Measurements from ENCODE around the gene DLG2.

DLG2 gene

DNA sequence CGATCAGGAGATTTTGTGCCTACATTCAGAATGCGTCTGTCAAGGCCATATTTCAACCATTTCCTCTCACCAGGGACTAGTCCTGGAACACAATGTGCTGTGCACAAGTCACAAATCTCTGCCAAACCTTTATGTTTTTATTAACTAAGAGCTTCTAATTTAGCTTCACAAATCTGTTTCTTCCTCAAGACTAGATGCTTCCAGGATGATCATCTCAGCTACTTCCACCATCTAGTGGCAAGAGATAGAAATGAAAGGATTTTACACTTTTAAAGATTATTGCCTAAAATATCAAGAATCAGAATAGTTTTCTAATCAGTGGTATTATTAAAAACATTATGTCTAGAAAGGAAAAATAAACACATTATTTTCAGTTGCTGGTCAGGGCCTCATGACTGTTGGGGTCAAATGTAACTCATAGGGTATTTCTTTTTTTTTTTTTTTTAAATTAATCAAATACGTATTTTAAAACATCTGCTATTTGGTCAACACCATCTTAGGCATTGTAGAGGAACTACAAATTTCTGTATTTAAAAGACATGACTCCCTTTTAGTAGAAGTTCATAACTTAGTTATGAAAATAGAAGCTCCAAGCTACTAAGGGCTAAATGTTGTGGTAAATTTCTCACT is 1102.6 kb downstream of the DLG2 start:
- DNase-seq = no peak

DNA sequence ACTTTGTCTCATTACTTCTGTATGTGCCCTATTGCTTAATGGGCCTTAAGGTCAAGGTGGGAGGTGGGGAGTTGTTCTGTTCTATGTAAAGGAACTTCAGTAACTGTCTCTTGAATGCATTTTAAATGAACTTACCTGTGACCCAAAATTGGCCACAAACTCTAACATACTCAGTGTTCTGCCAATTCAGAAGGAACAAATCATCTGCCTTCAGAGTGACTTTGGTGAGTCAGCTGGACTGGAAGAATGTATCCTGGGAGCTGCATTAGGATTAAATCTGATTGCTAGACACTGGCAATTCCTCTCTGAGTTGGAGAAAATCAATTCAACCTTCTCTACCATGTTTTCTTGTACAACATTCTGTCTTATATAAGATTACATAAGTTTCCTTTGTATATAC is 1104.8 kb downstream of the DLG2 start:
- no peak for DNase-seq

DNA sequence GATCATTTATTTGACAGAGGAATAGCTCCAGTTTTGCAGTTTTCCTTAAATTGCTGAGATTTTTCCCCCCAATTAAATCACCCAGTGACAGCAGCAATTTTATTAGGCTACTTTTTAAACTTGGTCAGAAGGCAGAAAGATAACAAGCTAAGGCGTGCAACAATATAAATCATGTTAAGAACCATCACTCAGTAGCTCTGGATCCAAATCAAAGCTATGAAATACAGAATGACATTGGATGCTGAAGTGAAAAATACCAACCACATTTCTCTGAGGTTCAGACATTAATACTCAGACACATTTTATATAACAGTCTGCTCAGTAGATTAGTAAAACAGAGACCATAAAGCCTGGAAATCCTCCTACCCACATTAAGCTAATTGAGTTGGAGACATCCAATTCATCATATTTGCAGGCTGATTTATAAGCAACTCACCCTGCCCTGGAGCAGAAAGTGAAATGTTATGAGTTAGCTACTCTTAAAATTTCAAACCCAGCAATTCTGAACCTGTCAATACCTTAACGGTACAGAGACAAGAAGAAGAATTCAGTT is 1108.4 kb downstream of the DLG2 start:
- DNase-seq = no peak

GRCh38 chr11:84514436-84514835 is 1112.7 kb downstream of the DLG2 start:
- DNase-seq = no peak

DNA sequence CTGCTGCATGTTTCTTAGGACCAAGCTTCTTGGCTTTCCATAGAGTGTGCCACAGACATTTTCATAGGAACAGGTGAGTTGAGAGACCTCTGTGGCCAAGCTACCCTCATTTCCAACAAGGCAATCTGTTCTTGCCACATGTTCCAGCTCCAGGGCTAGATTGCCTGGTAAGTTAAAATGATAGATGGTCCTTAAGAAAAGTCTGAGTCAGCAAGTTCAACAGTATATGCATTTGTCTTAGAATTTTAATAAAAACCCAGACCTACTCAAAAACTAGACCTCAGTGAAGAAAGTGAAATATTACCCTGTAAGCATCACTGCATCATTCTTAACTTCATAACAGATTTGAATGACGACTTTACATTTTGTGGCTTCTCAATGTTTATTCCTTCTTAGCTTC is 1123.6 kb downstream of the DLG2 start:
- DNase-seq = no peak

GRCh38 chr11:84501750-84502149 is 1125.4 kb downstream of the DLG2 start:
- no peak for DNase-seq

DNA sequence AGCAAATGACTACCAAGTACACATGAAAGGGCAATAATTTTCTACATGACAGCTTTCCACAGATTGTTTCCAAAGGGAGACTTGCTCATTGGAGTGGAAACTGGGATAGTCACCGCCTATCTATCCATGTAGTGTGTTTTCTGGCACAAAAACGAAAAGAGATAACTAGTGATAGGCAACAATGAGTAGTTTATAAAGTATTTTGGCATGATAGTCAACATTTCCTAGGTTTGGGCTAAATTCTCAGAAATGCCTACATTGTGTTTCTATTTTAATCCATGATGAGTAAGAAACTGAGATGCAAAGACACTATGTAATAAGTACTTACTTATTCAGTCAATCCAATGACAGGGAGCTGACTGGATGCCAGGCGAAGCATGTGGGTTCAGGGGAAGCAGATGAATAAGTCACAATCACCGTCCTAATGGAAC is 1129.1 kb downstream of the DLG2 start:
- DNase-seq = no peak

DNA sequence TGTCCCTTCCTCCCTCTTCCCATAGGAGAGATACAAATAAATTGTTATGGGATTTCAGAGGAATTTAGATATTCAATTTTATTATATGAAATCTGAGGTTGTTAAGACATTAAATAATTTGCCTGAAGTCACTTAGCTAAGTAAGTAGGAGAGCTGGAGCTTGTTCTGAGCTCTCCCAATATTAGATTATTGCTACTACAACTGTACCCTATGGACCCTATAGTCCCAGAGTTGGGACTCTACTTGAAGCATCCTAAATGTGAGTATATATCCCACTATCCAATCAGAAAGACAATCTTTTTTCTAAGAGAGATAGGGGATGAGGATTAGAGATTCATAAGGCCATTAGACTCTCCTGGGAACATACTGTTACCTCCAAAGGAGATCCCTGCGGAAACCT is 1130.0 kb downstream of the DLG2 start:
- no peak for DNase-seq

- DNase-seq = no peak
Observed at GRCh38 chr11:84496122-84496521, 1131.0 kb downstream of the DLG2 start.

GRCh38 chr11:84480131-84480530 is 1147.0 kb downstream of the DLG2 start:
- DNase-seq = no peak

GRCh38 chr11:84476581-84476980 is 1150.6 kb downstream of the DLG2 start:
- no peak for DNase-seq

DNA sequence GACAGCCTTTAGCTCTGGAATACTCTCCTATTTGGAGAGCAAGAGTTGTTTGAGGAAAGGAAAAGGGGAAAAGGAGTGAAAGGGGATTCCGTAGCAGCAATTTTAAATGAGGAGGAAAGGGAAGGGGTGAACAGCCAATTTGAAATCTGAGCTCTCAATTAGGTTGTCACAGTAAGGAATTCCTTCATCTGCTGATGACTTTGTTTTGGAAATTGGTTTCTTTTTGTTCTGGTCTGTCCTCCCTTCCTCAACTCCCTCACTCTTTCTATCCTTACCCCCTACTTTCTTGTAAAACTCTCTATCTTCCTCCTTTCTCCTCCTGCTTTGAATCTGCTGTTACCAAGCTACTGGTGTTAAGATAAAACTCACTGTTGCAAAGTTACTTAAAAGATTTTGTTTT is 1155.6 kb downstream of the DLG2 start:
- no peak for DNase-seq

DNA sequence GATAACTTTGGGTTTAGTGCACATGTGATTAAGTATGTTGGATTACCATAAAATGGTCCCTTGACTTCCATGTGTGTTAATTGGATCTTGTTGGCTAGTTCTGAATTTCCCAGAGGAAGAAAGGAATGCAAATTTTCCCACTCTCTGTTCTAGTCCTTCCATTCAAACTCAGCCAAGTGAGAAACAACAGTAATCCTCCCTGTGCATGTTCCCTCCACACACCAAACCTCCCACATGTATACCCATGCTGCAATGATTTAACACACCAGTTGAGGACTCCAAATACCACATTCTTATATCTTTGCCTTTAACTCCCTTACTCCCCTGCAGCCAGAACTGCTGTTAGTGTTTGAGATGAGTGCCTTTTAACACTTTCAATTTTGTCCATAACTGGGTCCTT is 1158.9 kb downstream of the DLG2 start:
- no peak for DNase-seq

DNA sequence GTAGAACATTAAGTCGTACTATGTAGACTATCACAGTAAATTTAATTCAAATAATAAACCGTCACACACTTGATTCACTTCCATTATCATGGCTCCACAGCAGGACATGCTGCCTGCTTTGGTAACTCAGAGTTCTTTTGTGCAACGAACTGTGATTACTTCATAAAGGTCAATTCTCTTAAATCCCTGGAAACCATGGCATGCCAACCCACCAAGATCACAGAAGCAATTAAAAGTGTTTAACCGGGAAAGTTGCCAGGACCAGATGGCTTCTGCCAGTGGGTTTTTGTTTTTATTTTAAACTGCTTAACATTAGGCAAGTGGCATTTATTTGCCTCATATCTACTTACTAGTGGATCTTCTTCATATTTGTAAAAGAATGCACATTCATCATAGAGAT is 1162.1 kb downstream of the DLG2 start:
- DNase-seq = no peak

DNA sequence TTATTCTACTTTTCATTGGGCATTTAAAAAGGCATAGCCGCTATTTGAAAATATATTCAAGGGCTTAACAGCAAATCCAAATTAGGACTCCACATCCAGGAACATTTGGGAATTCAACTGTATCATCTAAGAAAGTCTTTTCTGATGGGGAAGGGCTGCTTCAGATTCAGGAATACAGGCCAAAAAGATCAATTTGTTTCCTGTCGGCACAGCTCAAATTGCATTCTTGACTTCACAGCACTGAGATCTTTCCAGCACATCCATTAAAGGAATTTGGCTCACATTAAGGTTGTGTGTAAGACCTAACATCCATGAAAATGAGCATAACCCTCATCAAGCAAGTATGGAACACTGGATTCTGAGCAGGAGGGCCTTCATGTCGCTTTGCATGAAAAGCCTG is 1171.5 kb downstream of the DLG2 start:
- DNase-seq = no peak

GRCh38 chr11:84452211-84452610 is 1174.9 kb downstream of the DLG2 start:
- DNase-seq = no peak

DNA sequence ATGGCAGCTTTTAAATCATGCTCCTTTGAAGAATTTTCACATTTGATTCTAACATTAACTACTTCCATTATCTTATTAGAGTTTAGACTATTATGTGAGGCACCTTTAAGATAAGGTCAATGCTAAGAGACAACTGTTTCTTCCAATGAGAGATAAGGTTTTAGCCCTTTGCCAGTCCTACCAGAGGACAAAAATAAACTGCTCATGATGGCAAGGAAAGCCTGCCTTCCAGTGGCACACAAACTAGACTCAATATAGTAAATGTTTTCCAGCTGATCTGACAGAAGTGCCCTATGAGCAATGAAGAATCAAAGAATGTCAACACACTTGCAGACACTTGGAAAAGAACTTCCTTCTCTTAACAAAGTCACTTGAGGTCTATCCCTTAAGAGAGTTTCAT is 1188.6 kb downstream of the DLG2 start:
- DNase-seq = no peak

DNA sequence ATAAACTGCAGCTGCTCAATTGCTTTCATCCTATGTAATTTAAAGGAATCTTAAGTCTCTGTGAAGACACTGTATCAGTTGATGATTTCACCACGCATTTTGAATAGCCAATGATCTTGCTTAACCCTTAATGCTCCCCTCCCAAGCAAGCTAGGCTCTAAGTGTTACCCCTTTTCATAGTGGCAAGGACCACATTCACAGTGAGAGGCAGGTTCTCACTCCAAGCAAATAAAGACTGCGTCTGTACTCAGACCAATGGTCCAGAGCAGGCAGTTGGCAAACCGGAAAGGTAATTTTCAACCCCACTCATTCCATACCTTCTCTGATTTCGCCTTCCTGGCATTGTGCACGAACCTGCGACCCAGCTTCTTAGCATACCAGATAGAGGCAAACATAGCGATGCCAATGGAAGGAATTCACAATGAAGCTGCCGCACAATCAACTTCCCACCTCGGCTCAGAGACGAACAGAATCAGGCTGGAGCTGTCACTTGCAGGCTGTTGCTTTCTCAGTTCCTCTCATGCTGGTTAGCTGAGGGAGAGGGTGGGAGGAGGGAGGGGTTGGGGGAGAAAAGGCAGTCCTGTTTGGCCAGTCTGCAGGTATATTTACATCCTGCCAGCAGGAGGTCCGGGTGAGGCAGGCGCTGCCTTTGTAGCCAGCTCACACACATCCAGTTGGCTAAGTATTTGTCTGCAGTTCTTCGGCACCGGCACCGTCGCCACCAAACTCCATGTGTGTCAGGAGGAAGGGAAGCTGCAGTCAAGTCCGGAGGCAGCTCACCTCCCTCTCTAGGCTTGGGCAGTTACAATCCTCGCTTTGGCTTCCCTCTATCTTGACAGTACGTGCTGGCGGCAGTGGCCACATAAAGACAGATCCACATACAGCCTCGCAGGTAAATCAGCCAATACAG is 1189.8 kb downstream of the DLG2 start:
- no peak for DNase-seq

DNA sequence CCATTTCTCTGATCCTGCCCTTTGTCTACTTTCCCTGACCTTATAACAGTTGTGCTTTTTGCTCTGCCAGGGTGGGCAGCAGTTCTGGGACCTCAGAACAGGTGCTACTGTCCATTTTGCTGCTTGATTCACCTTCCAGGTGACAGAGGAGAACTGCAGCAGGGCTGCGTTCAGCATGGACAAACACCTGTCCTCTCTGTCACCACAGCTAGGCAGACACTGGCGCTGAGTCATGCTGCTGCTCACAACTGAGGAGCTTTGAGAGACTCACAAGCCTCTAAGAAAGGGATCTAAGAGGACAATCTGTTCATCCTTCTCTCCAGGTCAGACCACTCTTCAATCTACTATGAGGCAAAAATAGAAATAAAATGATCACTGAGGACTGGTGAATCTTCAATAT is 1196.5 kb downstream of the DLG2 start:
- no peak for DNase-seq

- DNase-seq = no peak
Observed at GRCh38 chr11:84425673-84426072, 1201.5 kb downstream of the DLG2 start.

GRCh38 chr11:84420271-84420670 is 1206.9 kb downstream of the DLG2 start:
- no peak for DNase-seq

- no peak for DNase-seq
Observed at GRCh38 chr11:84419616-84420015, 1207.5 kb downstream of the DLG2 start.

DNA sequence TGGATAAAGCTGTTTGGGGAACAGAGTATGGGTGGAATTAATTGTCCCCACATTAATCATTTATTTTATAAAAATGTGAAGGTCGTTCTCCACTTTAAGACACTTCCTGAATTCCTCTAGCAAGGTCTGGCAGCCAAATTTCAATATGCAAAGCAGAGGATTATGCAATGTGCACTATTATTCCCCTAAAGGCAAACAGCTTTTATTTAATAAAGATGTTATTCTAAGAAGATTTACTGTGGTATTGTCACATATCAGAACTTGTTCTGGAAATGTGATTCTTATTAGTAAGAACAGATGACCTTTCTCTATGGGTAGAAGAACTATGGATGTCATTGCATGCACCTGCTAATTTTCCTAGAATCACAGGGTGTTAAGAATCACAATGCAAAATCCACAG is 1212.2 kb downstream of the DLG2 start:
- DNase-seq = no peak

DNA sequence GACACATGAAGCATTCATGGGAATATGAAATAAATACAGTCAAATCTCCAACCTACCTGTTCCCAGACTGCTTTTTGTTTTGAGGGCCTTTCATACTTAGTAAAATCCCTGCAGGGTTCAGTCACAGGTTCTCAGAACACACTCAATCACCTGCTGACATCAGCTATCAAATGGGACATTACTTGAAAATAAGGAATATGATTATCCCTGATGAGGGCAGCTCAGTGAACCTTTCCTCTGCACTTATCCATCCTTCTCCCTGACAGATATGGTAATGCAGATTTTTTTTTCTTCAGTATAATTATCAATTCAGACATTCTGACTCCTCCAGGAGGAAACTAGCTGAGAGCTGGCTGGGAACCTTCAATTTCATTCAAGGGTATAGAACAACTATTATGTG is 1213.6 kb downstream of the DLG2 start:
- no peak for DNase-seq

Measured in effector CD4-positive, alpha-beta T cell (primary cell).